Testis (tissue), 3 donors: Measurements from ENCODE around the gene CORT. TPM values are rescaled to one million over a fixed set of nuclear protein-coding genes. Genes with fewer than 3 reads are reported as not detected.

Experiments used
- DNase-seq: peaks from one replicate; pipeline ENCODE4 v3.0.0-alpha.2; 2019
- H3K27ac ChIP-seq, 2 donors: fragments of 200-600 bp; sonication (generic); one replicate each; pipeline ENCODE4 v1.5.1; 2019
- H3K27me3 ChIP-seq: fragments of 200-600 bp; sonication (generic); one replicate; pipeline ENCODE4 v1.5.1; 2019
- H3K36me3 ChIP-seq: fragments of 200-600 bp; sonication (generic); one replicate; pipeline ENCODE4 v1.5.1; 2017; ENCODE audit warnings: low read depth; ENCODE audit errors: missing control alignments
- H3K4me1 ChIP-seq: fragments of 200-600 bp; sonication (generic); one replicate; pipeline ENCODE4 v1.5.1; 2019
- H3K4me3 ChIP-seq, 2 donors: fragments of 200-600 bp; sonication (generic); one replicate each; pipeline ENCODE4 v1.5.1; 2017 to 2019
- H3K9me3 ChIP-seq: fragments of 200-600 bp; sonication (generic); one replicate; pipeline ENCODE4 v1.5.1; 2017
- CTCF ChIP-seq, 3 experiments: fragments of 450-650 bp in 2 of 3; fragments of 200-600 bp in 1 of 3; sonication (generic) in 1 of 3; IDR thresholded peaks; one replicate each; pipeline ENCODE4 v1.5.1; 2016 to 2019; ENCODE audit warnings: antibody characterized with exemption in 3 of 3, mild to moderate bottlenecking in 2 of 3, moderate library complexity in 1 of 3
- POLR2A ChIP-seq: fragments of 450-650 bp; IDR thresholded peaks from one replicate; pipeline ENCODE4 v1.6.1; 2017; ENCODE audit warnings: antibody characterized with exemption, mild to moderate bottlenecking, moderate library complexity
- WGBS, 2 donors: methylation state at CpG; one replicate each; pipeline ENCODE4 v1.1.5; 2018; 5-methylcytosine and 5-hydroxymethylcytosine counted together
- intact Hi-C: fragments of 100-400 bp; cut with DNase I; formaldehyde crosslinking; loops from one replicate; pipeline ENCODE4 v1.15.1; 2023; ENCODE audit warnings: low total_unique reads
- polyA plus RNA-seq: library from polyadenylated mRNA; stranded (reverse); fragments of 350-450 nt; fragmentation: Illumina TruSeq; extraction: RNeasy Lipid Tissue Mini Kit (QIAGEN cat#74804); gene quantifications from one replicate; pipeline ENCODE4 v1.2.3, GENCODE V29; 2014; ENCODE audit warnings: low read depth, low replicate concordance; ENCODE audit not compliant: insufficient read depth
- total RNA-seq, 2 donors: library from RNA; depleted of rRNA; stranded (reverse); fragments of >200 nt; gene quantifications; one replicate each; pipeline ENCODE4 v1.2.3, GENCODE V29; 2016

CORT gene
- total and polyA plus RNA-seq, 3 donors from 2014 or later: 0.62 to 1.4 (median 0.98) TPM

DNA sequence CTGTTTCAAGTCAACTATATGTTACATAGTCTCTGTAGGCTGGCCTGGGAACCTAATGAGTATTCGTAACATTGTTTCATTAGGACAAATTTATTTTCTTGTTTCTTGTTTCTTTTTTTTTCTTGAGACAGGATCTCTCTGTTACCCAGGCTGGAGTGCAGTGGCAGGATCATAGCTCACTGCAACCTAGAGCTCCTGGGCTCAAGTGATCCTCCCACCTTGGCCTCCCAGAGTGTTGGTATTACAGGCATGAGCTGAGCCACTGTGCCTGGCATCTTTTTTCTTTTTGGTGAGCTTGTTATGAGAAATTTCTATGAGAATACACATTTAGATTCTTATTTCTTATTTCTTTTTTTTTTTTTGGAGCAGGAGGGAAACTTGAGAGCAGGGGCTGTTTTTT is 12.8 kb upstream of the CORT start:
- 47 to 56% methylated on average over 1 of the region's 1 CpG for WGBS, 2 donors
- DNase-seq: peak; percentile 88
- TF ChIP-seq CTCF (IDR thresholded peaks at IDR 0.05) (no peak), POLR2A (no peak)
- H3K36me3 ChIP-seq: no peaks in the 10 kb centered on the region
- H3K27me3 ChIP-seq: no peaks in the 10 kb centered on the region
- intact Hi-C loops: no loop called here
- H3K27ac ChIP-seq: peak overlapping the region; percentile 15 to 26
- H3K4me3 ChIP-seq: no peak overlapping the region
- no peaks in the 10 kb centered on the region for H3K9me3 ChIP-seq
- peaks cover 24% of the 10 kb centered on the region for H3K4me1 ChIP-seq

DNA sequence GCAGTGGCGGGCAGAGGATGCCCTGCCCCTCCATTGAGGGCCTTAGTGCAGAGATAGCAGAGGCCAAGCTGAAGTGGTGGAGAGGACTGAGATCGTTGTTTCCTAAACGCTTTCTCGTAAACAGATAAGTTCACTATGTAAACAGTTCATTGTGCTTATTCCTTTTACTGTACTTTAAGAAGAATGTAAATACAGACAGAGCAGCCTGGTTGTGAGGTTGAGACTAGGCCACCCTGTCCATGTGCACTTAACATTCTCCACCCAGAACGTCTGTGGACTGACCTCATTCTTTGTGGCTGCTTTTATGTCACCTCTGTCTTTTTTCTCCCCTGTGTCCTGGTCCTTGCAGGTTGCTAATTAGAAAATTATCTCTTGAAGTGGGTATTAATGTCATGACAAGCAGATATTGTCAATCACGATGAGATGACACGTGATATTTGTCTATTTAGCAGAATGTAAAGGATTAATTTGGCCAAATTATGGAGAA is 11.1 kb upstream of the CORT start:
- Histone ChIP-seq H3K36me3 (no peaks in the 10 kb centered on the region), H3K27me3 (no peaks in the 10 kb centered on the region), H3K4me1 (peaks cover 24% of the 10 kb centered on the region), H3K27ac (peak overlapping the region in 1 of 2 donors; percentile 41), H3K4me3 (no peak overlapping the region), H3K9me3 (no peaks in the 10 kb centered on the region)
- WGBS, 2 donors: 68 to 82% methylated on average over 7 of the region's 7 CpGs
- no peak for DNase-seq
- no peak for TF ChIP-seq POLR2A
- no peak for TF ChIP-seq CTCF (IDR thresholded peaks at IDR 0.05)
- intact Hi-C loops: no loop called here

- whole genome bisulfite sequencing, 2 donors: 93 to 97% methylated on average over 2 of the region's 2 CpGs
- no peak for TF ChIP-seq POLR2A
- TF ChIP-seq CTCF (IDR thresholded peaks at IDR 0.05): no peak
- H3K36me3 ChIP-seq: no peaks in the 10 kb centered on the region
- intact Hi-C loops: no loop called here
- no peak for DNase-seq
- no peak overlapping the region for H3K27ac ChIP-seq
- H3K27me3 ChIP-seq: no peaks in the 10 kb centered on the region
- no peaks in the 10 kb centered on the region for H3K9me3 ChIP-seq
- H3K4me1 ChIP-seq: peaks cover 18% of the 10 kb centered on the region
- no peak overlapping the region for H3K4me3 ChIP-seq
Measured at GRCh38 chr1:10440305-10440704, 9.5 kb upstream of the CORT start.

DNA sequence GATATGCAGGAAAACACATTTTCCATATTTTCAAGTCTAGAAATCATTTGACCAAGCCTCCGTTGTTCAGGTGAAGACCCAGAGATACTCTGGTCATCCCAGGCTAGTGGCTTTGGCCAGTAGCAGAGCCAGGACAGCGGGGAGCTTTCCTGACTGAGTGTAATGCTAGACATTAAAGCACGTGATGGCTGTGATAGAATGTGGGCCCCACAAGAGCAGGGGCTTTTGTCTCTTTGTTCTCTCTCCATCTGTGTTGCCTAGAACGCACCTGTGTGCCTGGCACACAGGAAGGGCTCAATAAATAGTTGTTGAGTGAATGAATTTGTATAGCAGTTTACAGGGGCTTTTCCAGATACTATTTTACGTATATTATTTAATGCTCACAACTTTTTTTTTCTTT is 9.0 kb upstream of the CORT start:
- peaks cover 18% of the 10 kb centered on the region for H3K4me1 ChIP-seq
- 92 to 98% methylated on average over 5 of the region's 5 CpGs for WGBS, 2 donors
- H3K4me3 ChIP-seq: no peak overlapping the region
- intact Hi-C loops: no loop called here
- no peak for DNase-seq
- H3K36me3 ChIP-seq: no peaks in the 10 kb centered on the region
- no peak overlapping the region for H3K27ac ChIP-seq
- no peaks in the 10 kb centered on the region for H3K27me3 ChIP-seq
- TF ChIP-seq CTCF (IDR thresholded peaks at IDR 0.05) (no peak), POLR2A (no peak)
- H3K9me3 ChIP-seq: no peaks in the 10 kb centered on the region

DNA sequence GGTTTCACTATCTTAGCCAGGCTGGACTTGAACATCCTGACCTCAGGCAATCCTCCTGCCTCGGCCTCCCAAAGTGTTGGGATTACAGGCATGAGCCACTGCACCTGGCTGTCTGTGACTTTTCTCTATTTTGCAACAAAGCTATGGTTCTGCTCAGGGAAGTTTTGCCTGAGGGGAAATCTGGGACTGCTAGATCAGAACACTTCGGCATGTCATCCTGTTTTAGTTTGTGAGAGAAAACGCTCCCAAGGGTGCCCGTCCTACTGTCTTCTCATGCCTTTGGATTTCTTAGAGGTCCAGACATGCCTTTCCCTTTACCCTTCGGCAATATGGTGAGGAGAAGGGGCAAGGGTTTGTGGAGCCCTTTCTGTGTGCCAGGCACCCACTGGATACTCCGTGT is 5.6 kb upstream of the CORT start:
- Histone ChIP-seq H3K36me3 (no peaks in the 10 kb centered on the region), H3K27ac (no peak overlapping the region), H3K4me3 (no peak overlapping the region), H3K4me1 (no peaks in the 10 kb centered on the region), H3K9me3 (no peaks in the 10 kb centered on the region), H3K27me3 (no peaks in the 10 kb centered on the region)
- TF ChIP-seq POLR2A (no peak), CTCF (IDR thresholded peaks at IDR 0.05) (no peak)
- no peak for DNase-seq
- intact Hi-C loops: no loop called here
- 97% methylated on average over 6 of the region's 6 CpGs for WGBS, 2 donors
